HepG2 (cell line): ENCODE results near the gene HOXA10. TPM values are rescaled to one million over a fixed set of nuclear protein-coding genes. Genes with fewer than 3 reads are reported as not detected.

ENCODE experiments used
- DRAP1 ChIP-seq: IDR thresholded peaks from 2 replicates; pipeline ENCODE4 v1.6.1; 2016; ENCODE audit warnings: missing genetic modification reagents, missing compliant biosample characterization
- MAZ ChIP-seq, 2 experiments: sonication (generic) in 1 of 2; formaldehyde crosslinking in 1 of 2; IDR thresholded peaks; 2 replicates each; pipeline versions ENCODE4 v1.5.0 to v1.6.1; 2012 to 2020; ENCODE audit warnings: low read depth in 2 of 2, mild to moderate bottlenecking in 2 of 2, borderline replicate concordance in 1 of 2, improper control_type of control experiment in 1 of 2, low read length in 1 of 2, missing genetic modification reagents in 1 of 2, moderate library complexity in 1 of 2
- NFE2 ChIP-seq: sonication (generic); formaldehyde crosslinking; IDR thresholded peaks from 2 replicates; pipeline ENCODE4 v1.4.0; 2020; ENCODE audit warnings: missing genetic modification reagents
- NR1H2 ChIP-seq: sonication (generic); formaldehyde crosslinking; IDR thresholded peaks from 2 replicates; pipeline ENCODE4 v1.8.1; 2022; ENCODE audit warnings: low read depth, missing genetic modification reagents, borderline replicate concordance
- PLRG1 ChIP-seq: fragments of 450-650 bp; conservative IDR thresholded peaks from 2 replicates; pipeline ENCODE4 v1.6.1; 2016
- SALL2 ChIP-seq: sonication (generic); formaldehyde crosslinking; IDR thresholded peaks from 2 replicates; pipeline ENCODE4 v1.8.1; 2023; ENCODE audit warnings: mild to moderate bottlenecking, missing genetic modification reagents, inconsistent platforms
- SATB2 ChIP-seq: sonication (generic); formaldehyde crosslinking; IDR thresholded peaks from 2 replicates; pipeline ENCODE4 v1.5.0; 2020; ENCODE audit warnings: missing genetic modification reagents
- SSRP1 ChIP-seq: IDR thresholded peaks from 2 replicates; pipeline ENCODE4 v1.6.1; 2016; ENCODE audit warnings: control low read depth
- SUZ12 ChIP-seq: fragments of 150-350 bp; IDR thresholded peaks from 2 replicates; pipeline ENCODE4 v1.6.1; 2014; ENCODE audit warnings: low read depth, low read length
- TAF1 ChIP-seq: sonication (generic); formaldehyde crosslinking; IDR thresholded peaks from 2 replicates; pipeline ENCODE4 v1.4.0; 2020; ENCODE audit warnings: missing genetic modification reagents
- TRIM24 ChIP-seq: sonication (generic); formaldehyde crosslinking; IDR thresholded peaks from 2 replicates; pipeline ENCODE4 v1.8.0; 2022; ENCODE audit warnings: mild to moderate bottlenecking, missing genetic modification reagents
- ZNF180 ChIP-seq: sonication (generic); formaldehyde crosslinking; IDR thresholded peaks from 2 replicates; pipeline ENCODE4 v1.4.0; 2020; ENCODE audit warnings: low read depth, missing genetic modification reagents, borderline replicate concordance
- ZNF34 ChIP-seq: sonication (generic); formaldehyde crosslinking; IDR thresholded peaks from 2 replicates; pipeline ENCODE4 v1.4.0; 2020; ENCODE audit warnings: mild to moderate bottlenecking, missing genetic modification reagents, borderline replicate concordance
- ZNF552 ChIP-seq: sonication (generic); formaldehyde crosslinking; IDR thresholded peaks from 2 replicates; pipeline ENCODE4 v1.9.0; 2022; ENCODE audit warnings: missing genetic modification reagents, mild to moderate bottlenecking, borderline replicate concordance
- ZNF713 ChIP-seq: sonication (generic); formaldehyde crosslinking; IDR thresholded peaks from 2 replicates; pipeline ENCODE4 v1.4.0; 2020; ENCODE audit warnings: mild to moderate bottlenecking, missing genetic modification reagents
- ZNF746 ChIP-seq: sonication (generic); formaldehyde crosslinking; IDR thresholded peaks from 2 replicates; pipeline ENCODE4 v1.8.0; 2022; ENCODE audit warnings: mild to moderate bottlenecking, missing genetic modification reagents
- ZNF772 ChIP-seq: sonication (generic); formaldehyde crosslinking; IDR thresholded peaks from 2 replicates; pipeline ENCODE4 v1.5.0; 2020; ENCODE audit warnings: mild to moderate bottlenecking, missing genetic modification reagents
- polyA plus RNA-seq, 8 experiments: library from polyadenylated mRNA; depleted of rRNA in 3 of 8; stranded (reverse) in 7 of 8; unstranded in 1 of 8; fragments of >200 nt; fragmentation: Illumina TruSeq in 4 of 8; extraction: Trizol in 4 of 8; gene quantifications; 2 replicates each; pipeline versions ENCODE4 v1.2.1 to v1.2.3, GENCODE V29; 2011 to 2016; ENCODE audit warnings: low read depth in 4 of 8, missing spikeins in 1 of 8, mixed read lengths in 1 of 8; ENCODE audit not compliant: insufficient read depth in 1 of 8
- total RNA-seq, 5 experiments: library from RNA; depleted of rRNA; stranded (reverse); fragments of >200 nt; fragmentation: Illumina TruSeq; extraction: Trizol; gene quantifications; 2 replicates each; pipeline ENCODE4 v1.2.3, GENCODE V29; 2016; ENCODE audit warnings: low read depth in 1 of 5
- TF ChIP-seq, protein P1 (sequence below): sonication (generic); formaldehyde crosslinking; IDR thresholded peaks from 2 replicates; pipeline ENCODE4 v1.8.1; 2023; ENCODE audit warnings: mild to moderate bottlenecking, missing genetic modification reagents, borderline replicate concordance
- TF ChIP-seq, protein P2 (sequence below): sonication (generic); formaldehyde crosslinking; IDR thresholded peaks from 2 replicates; pipeline ENCODE4 v1.4.0; 2020; ENCODE audit warnings: missing genetic modification reagents, borderline replicate concordance
- TF ChIP-seq, protein P3 (sequence below): sonication (generic); formaldehyde crosslinking; IDR thresholded peaks from 2 replicates; pipeline ENCODE4 v1.8.1; 2023; ENCODE audit warnings: missing genetic modification reagents, inconsistent platforms, borderline replicate concordance
- TF ChIP-seq, protein P4 (sequence below): sonication (generic); formaldehyde crosslinking; IDR thresholded peaks from 2 replicates; pipeline ENCODE4 v1.8.0; 2022; ENCODE audit warnings: low read depth, missing genetic modification reagents
- TF ChIP-seq, protein P5 (sequence below): sonication (generic); formaldehyde crosslinking; IDR thresholded peaks from 2 replicates; pipeline ENCODE4 v1.4.0; 2020; ENCODE audit warnings: mild to moderate bottlenecking, missing genetic modification reagents

Gene HOXA10
- total and polyA plus RNA-seq, 2 of the 13 experiments (the other 11 are each of a cell fraction or from before 2014, with no cell fraction given): not detected

- no peak for TF ChIP-seq ZNF34
- no peak for TF ChIP-seq ZNF772 (CRISPR knock-in tag)
- TF ChIP-seq, protein P1, sequence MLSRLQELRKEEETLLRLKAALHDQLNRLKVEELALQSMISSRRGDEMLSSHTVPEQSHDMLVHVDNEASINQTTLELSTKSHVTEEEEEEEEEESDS: no peak
- TF ChIP-seq ZNF713 (CRISPR knock-in tag): no peak
- TF ChIP-seq TAF1 (CRISPR knock-in tag): no peak
- no peak for TF ChIP-seq SSRP1 (CRISPR knock-in tag)
- no peak for TF ChIP-seq SATB2 (CRISPR knock-in tag)
- TF ChIP-seq PLRG1: no peak
- TF ChIP-seq, protein P2, sequence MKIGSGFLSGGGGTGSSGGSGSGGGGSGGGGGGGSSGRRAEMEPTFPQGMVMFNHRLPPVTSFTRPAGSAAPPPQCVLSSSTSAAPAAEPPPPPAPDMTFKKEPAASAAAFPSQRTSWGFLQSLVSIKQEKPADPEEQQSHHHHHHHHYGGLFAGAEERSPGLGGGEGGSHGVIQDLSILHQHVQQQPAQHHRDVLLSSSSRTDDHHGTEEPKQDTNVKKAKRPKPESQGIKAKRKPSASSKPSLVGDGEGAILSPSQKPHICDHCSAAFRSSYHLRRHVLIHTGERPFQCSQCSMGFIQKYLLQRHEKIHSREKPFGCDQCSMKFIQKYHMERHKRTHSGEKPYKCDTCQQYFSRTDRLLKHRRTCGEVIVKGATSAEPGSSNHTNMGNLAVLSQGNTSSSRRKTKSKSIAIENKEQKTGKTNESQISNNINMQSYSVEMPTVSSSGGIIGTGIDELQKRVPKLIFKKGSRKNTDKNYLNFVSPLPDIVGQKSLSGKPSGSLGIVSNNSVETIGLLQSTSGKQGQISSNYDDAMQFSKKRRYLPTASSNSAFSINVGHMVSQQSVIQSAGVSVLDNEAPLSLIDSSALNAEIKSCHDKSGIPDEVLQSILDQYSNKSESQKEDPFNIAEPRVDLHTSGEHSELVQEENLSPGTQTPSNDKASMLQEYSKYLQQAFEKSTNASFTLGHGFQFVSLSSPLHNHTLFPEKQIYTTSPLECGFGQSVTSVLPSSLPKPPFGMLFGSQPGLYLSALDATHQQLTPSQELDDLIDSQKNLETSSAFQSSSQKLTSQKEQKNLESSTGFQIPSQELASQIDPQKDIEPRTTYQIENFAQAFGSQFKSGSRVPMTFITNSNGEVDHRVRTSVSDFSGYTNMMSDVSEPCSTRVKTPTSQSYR (CRISPR knock-in tag): no peak
- TF ChIP-seq, protein P3, sequence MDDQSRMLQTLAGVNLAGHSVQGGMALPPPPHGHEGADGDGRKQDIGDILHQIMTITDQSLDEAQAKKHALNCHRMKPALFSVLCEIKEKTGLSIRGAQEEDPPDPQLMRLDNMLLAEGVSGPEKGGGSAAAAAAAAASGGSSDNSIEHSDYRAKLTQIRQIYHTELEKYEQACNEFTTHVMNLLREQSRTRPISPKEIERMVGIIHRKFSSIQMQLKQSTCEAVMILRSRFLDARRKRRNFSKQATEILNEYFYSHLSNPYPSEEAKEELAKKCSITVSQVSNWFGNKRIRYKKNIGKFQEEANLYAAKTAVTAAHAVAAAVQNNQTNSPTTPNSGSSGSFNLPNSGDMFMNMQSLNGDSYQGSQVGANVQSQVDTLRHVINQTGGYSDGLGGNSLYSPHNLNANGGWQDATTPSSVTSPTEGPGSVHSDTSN (CRISPR knock-in tag): no peak
- no peak for TF ChIP-seq SUZ12
- no peak for TF ChIP-seq ZNF180 (CRISPR knock-in tag)
- no peak for TF ChIP-seq ZNF746 (CRISPR knock-in tag)
- TF ChIP-seq, protein P4, sequence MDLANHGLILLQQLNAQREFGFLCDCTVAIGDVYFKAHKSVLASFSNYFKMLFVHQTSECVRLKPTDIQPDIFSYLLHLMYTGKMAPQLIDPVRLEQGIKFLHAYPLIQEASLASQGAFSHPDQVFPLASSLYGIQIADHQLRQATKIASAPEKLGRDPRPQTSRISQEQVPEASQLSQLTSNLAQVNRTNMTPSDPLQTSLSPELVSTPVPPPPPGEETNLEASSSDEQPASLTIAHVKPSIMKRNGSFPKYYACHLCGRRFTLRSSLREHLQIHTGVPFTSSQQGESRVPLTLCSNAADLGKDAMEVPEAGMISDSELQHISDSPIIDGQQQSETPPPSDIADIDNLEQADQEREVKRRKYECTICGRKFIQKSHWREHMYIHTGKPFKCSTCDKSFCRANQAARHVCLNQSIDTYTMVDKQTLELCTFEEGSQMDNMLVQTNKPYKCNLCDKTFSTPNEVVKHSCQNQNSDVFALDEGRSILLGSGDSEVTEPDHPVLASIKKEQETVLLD (CRISPR knock-in tag): no peak
- no peak for TF ChIP-seq DRAP1
- 0 out of 2 replicates have a peak, but pooled peaks have one; percentile 53 for TF ChIP-seq MAZ (IDR thresholded peaks at IDR 0.05; ENCODE audit: borderline replicate concordance, low read depth, low read length)
- TF ChIP-seq MAZ (CRISPR knock-in tag; IDR thresholded peaks at IDR 0.05; ENCODE audit: low read depth): no peak; the same call in none of the 2 replicates
- TF ChIP-seq ZNF552 (CRISPR knock-in tag): no peak
- no peak for TF ChIP-seq NFE2
- TF ChIP-seq, protein P5, sequence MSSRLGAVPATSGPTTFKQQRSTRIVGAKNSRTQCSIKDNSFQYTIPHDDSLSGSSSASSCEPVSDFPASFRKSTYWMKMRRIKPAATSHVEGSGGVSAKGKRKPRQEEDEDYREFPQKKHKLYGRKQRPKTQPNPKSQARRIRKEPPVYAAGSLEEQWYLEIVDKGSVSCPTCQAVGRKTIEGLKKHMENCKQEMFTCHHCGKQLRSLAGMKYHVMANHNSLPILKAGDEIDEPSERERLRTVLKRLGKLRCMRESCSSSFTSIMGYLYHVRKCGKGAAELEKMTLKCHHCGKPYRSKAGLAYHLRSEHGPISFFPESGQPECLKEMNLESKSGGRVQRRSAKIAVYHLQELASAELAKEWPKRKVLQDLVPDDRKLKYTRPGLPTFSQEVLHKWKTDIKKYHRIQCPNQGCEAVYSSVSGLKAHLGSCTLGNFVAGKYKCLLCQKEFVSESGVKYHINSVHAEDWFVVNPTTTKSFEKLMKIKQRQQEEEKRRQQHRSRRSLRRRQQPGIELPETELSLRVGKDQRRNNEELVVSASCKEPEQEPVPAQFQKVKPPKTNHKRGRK (CRISPR knock-in tag): no peak
- TF ChIP-seq TRIM24 (CRISPR knock-in tag): no peak
- TF ChIP-seq SALL2: peak; percentile 16; the same call in 1 of the 2 replicates
- TF ChIP-seq NR1H2 (CRISPR knock-in tag): no peak
Measured at GRCh38 chr7:27129729-27130539, 44.2 kb downstream of the HOXA10 start (continued).
